NOMO-1 (cell line): ENCODE measurements around the gene PCGF5.
"Not testable (repeated sequence)": the region's sequence is repeated elsewhere in the genome, so short reads cannot be mapped to it uniquely, and the experiment has no call there.

Experiments
- DNase-seq, 2 experiments: peaks; one replicate each; lab custom pipeline; 2025; ENCODE audit not compliant: unreplicated experiment in 2 of 2; lab: John Stamatoyannopoulos, UW

Gene PCGF5

DNA sequence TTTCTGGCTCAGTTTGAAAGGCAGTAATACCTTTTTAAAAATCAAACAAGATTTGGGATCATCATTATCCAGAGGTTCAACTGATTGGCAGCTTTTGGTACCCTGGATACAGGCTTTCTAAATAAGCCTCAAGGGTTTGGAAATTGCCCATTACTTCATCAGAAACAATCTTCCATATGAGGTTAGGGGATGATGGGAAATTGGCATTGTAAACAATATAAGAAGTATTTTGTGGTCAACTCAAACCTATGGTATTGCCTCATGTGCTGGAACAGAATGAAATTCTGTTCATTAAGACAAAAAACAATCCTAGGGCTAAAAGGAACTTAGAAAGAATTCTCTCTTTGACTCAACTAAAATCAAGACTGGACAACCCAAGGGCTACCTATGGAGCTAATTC lies 97.1 kb downstream of the PCGF5 start:
- no peak for DNase-seq

DNA sequence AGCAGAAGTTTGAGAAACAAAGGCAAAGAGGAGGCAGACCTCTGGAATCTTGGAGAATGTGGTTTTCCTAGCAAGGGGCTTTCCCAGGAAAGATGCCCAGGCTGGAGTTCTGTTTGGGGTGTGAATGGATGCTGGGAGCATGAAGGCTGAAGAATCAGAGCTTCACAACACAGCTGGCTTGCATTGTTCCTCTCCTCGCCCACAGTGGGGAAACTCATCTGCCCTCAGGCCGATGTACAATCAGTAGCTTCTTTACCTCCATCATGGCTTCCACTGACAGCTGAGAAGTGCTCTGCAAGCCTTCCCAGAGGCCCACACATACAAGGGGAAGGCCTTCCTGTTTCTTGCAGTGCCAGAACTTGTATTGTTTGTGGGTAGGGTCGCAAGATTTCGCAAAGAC lies 98.9 kb downstream of the PCGF5 start:
- DNase-seq: no peak

DNA sequence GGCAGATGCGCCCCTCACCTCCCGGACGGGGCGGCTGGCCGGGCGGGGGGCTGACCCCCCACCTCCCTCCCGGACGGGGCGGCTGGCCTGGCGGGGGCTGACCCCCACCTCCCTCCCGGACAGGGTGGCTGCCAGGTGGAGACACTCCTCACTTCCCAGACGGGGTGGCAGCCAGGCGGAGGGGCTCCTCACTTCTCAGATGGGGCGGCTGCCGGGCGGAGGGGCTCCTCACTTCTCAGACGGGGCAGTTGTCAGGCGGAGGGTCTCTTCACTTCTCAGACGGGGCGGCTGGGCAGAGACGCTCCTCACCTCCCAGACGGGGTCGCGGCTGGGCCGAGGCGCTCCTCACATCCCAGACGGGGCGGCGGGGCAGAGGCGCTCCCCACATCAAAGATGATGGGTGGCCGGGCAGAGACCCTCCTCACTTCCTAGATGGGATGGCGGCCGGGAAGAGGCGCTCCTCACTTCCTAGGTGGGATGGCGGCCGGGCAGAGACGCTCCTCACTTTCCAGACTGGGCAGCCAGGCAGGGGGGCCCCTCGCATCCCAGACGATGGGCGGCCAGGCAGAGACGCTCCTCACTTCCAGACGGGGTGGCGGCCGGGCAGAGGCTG lies 102.9 kb downstream of the PCGF5 start:
- not testable (repeated sequence) for DNase-seq

DNA sequence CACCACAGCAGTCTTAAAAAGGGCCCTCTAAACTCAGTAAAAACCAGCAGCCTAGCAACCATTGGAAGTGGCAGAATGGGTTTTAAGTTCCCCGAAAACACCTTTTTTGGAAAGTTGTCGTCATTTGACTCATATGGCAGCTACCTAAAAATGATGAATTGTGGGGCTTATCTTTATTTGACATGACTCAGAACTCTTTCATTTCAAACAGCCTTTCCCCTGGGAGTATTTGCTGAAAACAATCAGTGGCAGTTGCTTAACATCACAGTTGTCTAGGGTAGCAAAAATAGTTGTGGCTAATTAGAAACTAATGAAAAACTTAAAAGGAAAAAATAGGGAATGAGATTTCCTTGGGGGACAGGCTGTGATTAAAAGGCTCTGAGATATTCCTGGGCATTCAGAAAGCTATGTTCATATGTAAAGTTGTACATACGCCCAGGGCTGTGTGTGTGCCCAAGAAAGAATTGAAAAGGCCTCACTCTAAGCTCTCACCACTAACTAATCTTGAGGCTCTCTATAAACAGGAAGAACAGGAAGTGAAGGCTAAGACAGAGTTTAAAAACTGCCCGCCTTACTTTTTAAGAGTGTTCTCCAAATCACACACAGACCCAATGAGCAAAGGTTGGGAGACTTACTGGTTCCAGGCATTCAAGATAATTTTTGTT lies 108.0 kb downstream of the PCGF5 start:
- DNase-seq: no peak
